Smooth muscle cell (in vitro differentiated cells): ENCODE measurements around the gene DLG2. TPM values are rescaled to one million over a fixed set of nuclear protein-coding genes. Genes with fewer than 3 reads are reported as not detected.

ENCODE experiments used
- DNase-seq: peaks from one replicate; lab custom pipeline; 2025; ENCODE audit not compliant: unreplicated experiment; lab: John Stamatoyannopoulos, UW
- H2AFZ ChIP-seq: fragments of 200-600 bp; sonication (generic); 2 replicates; pipeline ENCODE4 v1.6.0; 2016; ENCODE audit warnings: antibody characterized with exemption, low read depth, mild to moderate bottlenecking
- H3F3A ChIP-seq: fragments of 200-600 bp; sonication (generic); 2 replicates; pipeline ENCODE4 v1.6.0; 2017; ENCODE audit warnings: antibody characterized with exemption, low read depth
- H3K27ac ChIP-seq: fragments of 200-600 bp; sonication (generic); 2 replicates; pipeline ENCODE4 v1.5.1; 2016; ENCODE audit warnings: low read depth, mild to moderate bottlenecking
- H3K27me3 ChIP-seq: fragments of 200-600 bp; sonication (generic); 2 replicates; pipeline ENCODE4 v1.6.1; 2016; ENCODE audit warnings: low read depth, mild to moderate bottlenecking
- H3K36me3 ChIP-seq: fragments of 200-600 bp; sonication (generic); 2 replicates; pipeline ENCODE4 v1.5.1; 2016; ENCODE audit warnings: low read depth
- H3K4me1 ChIP-seq: fragments of 200-600 bp; sonication (generic); 2 replicates; pipeline ENCODE4 v1.5.1; 2016; ENCODE audit warnings: low read depth
- H3K4me2 ChIP-seq: fragments of 200-600 bp; sonication (generic); 2 replicates; pipeline ENCODE4 v1.6.0; 2016; ENCODE audit warnings: mild to moderate bottlenecking
- H3K4me3 ChIP-seq: fragments of 200-600 bp; sonication (generic); 2 replicates; pipeline ENCODE4 v1.5.1; 2016; ENCODE audit warnings: mild to moderate bottlenecking
- H3K79me2 ChIP-seq: fragments of 200-600 bp; sonication (generic); 2 replicates; pipeline ENCODE4 v1.6.0; 2016; ENCODE audit warnings: low read depth, mild to moderate bottlenecking
- H3K9ac ChIP-seq: fragments of 200-600 bp; sonication (generic); 2 replicates; pipeline ENCODE4 v1.6.0; 2016; ENCODE audit warnings: low read depth
- H3K9me3 ChIP-seq: fragments of 200-600 bp; sonication (generic); replicated peaks from 2 replicates; pipeline ENCODE4 v1.5.1; 2016; ENCODE audit warnings: low read depth
- H4K20me1 ChIP-seq: fragments of 200-600 bp; sonication (generic); 2 replicates; pipeline ENCODE4 v1.6.0; 2016; ENCODE audit warnings: low read depth
- CTCF ChIP-seq: fragments of 200-600 bp; sonication (generic); IDR thresholded peaks from 2 replicates; pipeline ENCODE4 v1.5.1; 2017; ENCODE audit warnings: borderline replicate concordance, mild to moderate bottlenecking, antibody characterized with exemption; ENCODE audit not compliant: insufficient read depth, poor library complexity, severe bottlenecking
- WGBS: methylation state at CpG from one replicate; pipeline ENCODE4 v1.1.7; 2016; ENCODE audit warnings: low lambda C conversion rate; 5-methylcytosine and 5-hydroxymethylcytosine counted together
- polyA plus RNA-seq: library from polyadenylated mRNA; unstranded; fragments of >200 nt; fragmentation: Nextera tagmentation; extraction: Ambion mirVana; gene quantifications from 2 replicates; pipeline ENCODE4 v1.2.1, GENCODE V29; 2016
- total RNA-seq: library from RNA; depleted of rRNA; stranded (reverse); fragments of >200 nt; gene quantifications from 2 replicates; pipeline ENCODE4 v1.2.3, GENCODE V29; 2014

DLG2 gene
- total and polyA plus RNA-seq, 2 experiments from 2014 or later: 0.74 to 1.1 TPM

GRCh38 chr11:84634309-84634708 is 992.8 kb downstream of the DLG2 start:
- 96% methylated on average over 2 of the region's 2 CpGs for WGBS
- Histone ChIP-seq H3F3A (no peaks in the 10 kb centered on the region), H3K9me3 (no peaks in the 10 kb centered on the region), H3K4me2 (no peak overlapping the region), H3K79me2 (no peaks in the 10 kb centered on the region), H4K20me1 (no peaks in the 10 kb centered on the region), H3K9ac (no peak overlapping the region), H3K36me3 (no peaks in the 10 kb centered on the region), H2AFZ (no peak overlapping the region), H3K27me3 (no peaks in the 10 kb centered on the region), H3K27ac (no peak overlapping the region), H3K4me1 (no peaks in the 10 kb centered on the region), H3K4me3 (no peak overlapping the region)
- DNase-seq: no peak
- TF ChIP-seq CTCF: no peak

- no peaks in the 10 kb centered on the region for H4K20me1 ChIP-seq
- 75% methylated on average over 4 of the region's 4 CpGs for WGBS
- H3K4me2 ChIP-seq: no peak overlapping the region
- TF ChIP-seq CTCF: no peak
- no peaks in the 10 kb centered on the region for H3K79me2 ChIP-seq
- H3K36me3 ChIP-seq: no peaks in the 10 kb centered on the region
- no peaks in the 10 kb centered on the region for H3K27me3 ChIP-seq
- H3K27ac ChIP-seq: no peak overlapping the region
- H3K9ac ChIP-seq: no peak overlapping the region
- H3F3A ChIP-seq: no peaks in the 10 kb centered on the region
- no peak for DNase-seq
- H2AFZ ChIP-seq: no peak overlapping the region
- H3K9me3 ChIP-seq: no peaks in the 10 kb centered on the region
- no peaks in the 10 kb centered on the region for H3K4me1 ChIP-seq
- H3K4me3 ChIP-seq: no peak overlapping the region
Observed at GRCh38 chr11:84628871-84629620, 998.1 kb downstream of the DLG2 start.

- H3K79me2 ChIP-seq: no peaks in the 10 kb centered on the region
- no peaks in the 10 kb centered on the region for H3F3A ChIP-seq
Observed at GRCh38 chr11:84626256-84626655, 1000.9 kb downstream of the DLG2 start.

More at GRCh38 chr11:84626256-84626655, 1000.9 kb downstream of the DLG2 start:
- H3K4me1 ChIP-seq: no peaks in the 10 kb centered on the region
- H2AFZ ChIP-seq: peak overlapping the region; percentile 24
- H3K27ac ChIP-seq: peak overlapping the region; percentile 8
- peak overlapping the region; percentile 41 for H3K4me2 ChIP-seq
- H3K9ac ChIP-seq: no peak overlapping the region
- no peaks in the 10 kb centered on the region for H3K27me3 ChIP-seq
- no peaks in the 10 kb centered on the region for H4K20me1 ChIP-seq
- no peaks in the 10 kb centered on the region for H3K9me3 ChIP-seq
- no peak overlapping the region for H3K4me3 ChIP-seq
- no peaks in the 10 kb centered on the region for H3K36me3 ChIP-seq
- no peak for DNase-seq
- no peak for TF ChIP-seq CTCF
